ENCODE data around the gene AK3. TPM values are rescaled to one million over a fixed set of nuclear protein-coding genes. Genes with fewer than 3 reads are reported as not detected.
A peak's percentile ranks its signal among the peaks of the same experiment; 100 is the strongest.

AK3 gene
- total and polyA plus RNA-seq, 10 of the 15 experiments (the other 5 are each of a cell fraction or from before 2014, with no cell fraction given): 14.2 to 86.6 (median 43.9) TPM

GRCh38 chr9:4740638-4741364 is at the start of gene AK3 (continued):
- TF ChIP-seq REST (IDR thresholded peaks at IDR 0.05; ENCODE audit: low read depth, low read length): 0 out of 2 replicates have a peak, but pooled peaks have one; percentile 25
- TF ChIP-seq ZBTB11 (CRISPR knock-in tag; IDR thresholded peaks at IDR 0.05): no peak
- peak; percentile 79 for TF ChIP-seq KLF5 (IDR thresholded peaks at IDR 0.05; ENCODE audit: partially characterized antibody)
- no peak for TF ChIP-seq ZZZ3 (IDR thresholded peaks at IDR 0.05; ENCODE audit: control insufficient read depth, insufficient read length, low read depth)
- TF ChIP-seq CTCF (IDR thresholded peaks at IDR 0.05 in 2 of 3, conservative IDR thresholded peaks at IDR 0.05 in 1 of 3; ENCODE audit: control insufficient read depth in 2 of 3, extremely low read depth in 1 of 3, insufficient read depth in 1 of 3, low read depth in 3 of 3, low read length in 3 of 3): peak in 2 of 3 experiments; percentile 9 to 54; a peak in 3 of 6 replicates
- no peak for TF ChIP-seq BCLAF1 (IDR thresholded peaks at IDR 0.05)
- no peak for TF ChIP-seq HCFC1 (IDR thresholded peaks at IDR 0.05; ENCODE audit: low read length)
- no peak for TF ChIP-seq TCF3 (IDR thresholded peaks at IDR 0.05; ENCODE audit: borderline replicate concordance, insufficient read depth, low read depth, low read length)
- TF ChIP-seq TCF12 (IDR thresholded peaks at IDR 0.05; ENCODE audit: low read depth, low read length): peak; percentile 36; the same call in 1 of the 2 replicates
- TF ChIP-seq RB1 (IDR thresholded peaks at IDR 0.05; ENCODE audit: borderline replicate concordance): peak; percentile 62; the same call in 1 of the 2 replicates
- TF ChIP-seq PRDM15 (CRISPR knock-in tag; IDR thresholded peaks at IDR 0.05): no peak
- TF ChIP-seq SMC3 (IDR thresholded peaks at IDR 0.05; ENCODE audit: borderline replicate concordance, low read length): no peak
